Naive thymus-derived CD4-positive, alpha-beta T cell (primary cell): ENCODE data around the gene CD6. TPM values are rescaled to one million over a fixed set of nuclear protein-coding genes. Genes with fewer than 3 reads are reported as not detected.

Experiments
- ATAC-seq: fragments of 150-1000 bp; cut with Tn5 transposase; 2 replicates; pipeline ENCODE4 v1.10.0; 2021; ENCODE audit warnings: mild to moderate bottlenecking, moderate library complexity
- CTCF ChIA-PET: fragments of 350-600 bp; sonication (Branson Sonifier 250); formaldehyde crosslinking; loops from one replicate; lab custom pipeline; 2021; ENCODE audit warnings: antibody characterized with exemption; lab: Charles Lee
- POLR2A ChIA-PET: fragments of 350-600 bp; sonication (Branson Sonifier 250); formaldehyde crosslinking; loops from one replicate; lab custom pipeline; 2021; ENCODE audit warnings: antibody characterized with exemption, inconsistent platforms; lab: Charles Lee
- DNase-seq, 9 donors: peaks; one replicate each; pipeline versions ENCODE4 v3.0.0 to v3.0.0-alpha.2; 2020 to 2022; ENCODE audit warnings: mixed read lengths in 1 of 9
- H3K27ac ChIP-seq: one replicate; pipeline ENCODE4 v1.7.0; 2013; ENCODE audit warnings: mild to moderate bottlenecking, low read depth, low read length, moderate library complexity
- H3K27me3 ChIP-seq, 2 donors: one replicate each; pipeline ENCODE4 v1.7.0; 2013; ENCODE audit warnings: low read length in 2 of 2, mild to moderate bottlenecking in 2 of 2, moderate library complexity in 2 of 2; ENCODE audit not compliant: control insufficient read depth in 2 of 2, insufficient read depth in 2 of 2
- H3K36me3 ChIP-seq, 3 experiments: 1 replicate in 2 of 3; 2 replicates in 1 of 3; pipeline ENCODE4 v1.7.0; 2013; ENCODE audit warnings: low read length in 3 of 3, mild to moderate bottlenecking in 3 of 3, moderate library complexity in 1 of 3; ENCODE audit not compliant: insufficient read depth in 3 of 3, control insufficient read depth in 2 of 3
- H3K4me1 ChIP-seq, 2 donors: one replicate each; pipeline ENCODE4 v1.7.0; 2013; ENCODE audit warnings: low read length in 2 of 2, mild to moderate bottlenecking in 2 of 2, moderate library complexity in 1 of 2; ENCODE audit not compliant: control insufficient read depth in 2 of 2, insufficient read depth in 2 of 2
- H3K4me3 ChIP-seq: 2 replicates; pipeline ENCODE4 v1.7.0; 2013; ENCODE audit warnings: mild to moderate bottlenecking, low read length
- H3K9me3 ChIP-seq, 3 experiments: 1 replicate in 2 of 3; 2 replicates in 1 of 3; pipeline ENCODE4 v1.7.0; 2013; ENCODE audit warnings: low read length in 3 of 3; ENCODE audit not compliant: control insufficient read depth in 2 of 3
- H3K27ac Mint-ChIP-seq, 9 donors: one replicate each; pipeline ENCODE4 v1.8.0; 2020 to 2022; ENCODE audit warnings: mixed read lengths in 9 of 9, mild to moderate bottlenecking in 8 of 9, moderate library complexity in 5 of 9, inconsistent platforms in 2 of 9
- H3K27me3 Mint-ChIP-seq, 5 donors: one replicate each; pipeline ENCODE4 v1.8.0; 2021 to 2022; ENCODE audit warnings: mixed read lengths in 5 of 5, mild to moderate bottlenecking in 1 of 5
- H3K36me3 Mint-ChIP-seq, 5 donors: one replicate each; pipeline ENCODE4 v1.8.0; 2020 to 2022; ENCODE audit warnings: mixed read lengths in 5 of 5, mild to moderate bottlenecking in 3 of 5, inconsistent platforms in 1 of 5
- H3K4me1 Mint-ChIP-seq, 7 donors: one replicate each; pipeline ENCODE4 v1.8.0; 2020 to 2022; ENCODE audit warnings: mixed read lengths in 7 of 7, mild to moderate bottlenecking in 3 of 7, inconsistent platforms in 1 of 7
- H3K4me3 Mint-ChIP-seq, 10 donors: one replicate each; pipeline ENCODE4 v1.8.0; 2020 to 2022; ENCODE audit warnings: mild to moderate bottlenecking in 10 of 10, mixed read lengths in 10 of 10, moderate library complexity in 6 of 10, inconsistent platforms in 2 of 10
- H3K9me3 Mint-ChIP-seq, 11 donors: one replicate each; pipeline ENCODE4 v1.8.0; 2020 to 2022; ENCODE audit warnings: mixed read lengths in 11 of 11, mild to moderate bottlenecking in 4 of 11, inconsistent platforms in 1 of 11, moderate library complexity in 1 of 11
- intact Hi-C, 2 donors: fragments of 100-400 bp; cut with micrococcal nuclease; formaldehyde crosslinking; loops; one replicate each; pipeline ENCODE4 v1.15.1; 2023
- polyA plus RNA-seq, 2 donors: library from polyadenylated mRNA; unstranded; fragments of 300-500 nt; fragmentation: Illumina TruSeq; gene quantifications; one replicate each; pipeline ENCODE4 v1.2.3, GENCODE V29; 2021
- total RNA-seq, 6 experiments: library from RNA in 5 of 6; stranded (reverse) in 5 of 6; gene quantifications; 1 replicate in 5 of 6; 2 replicates in 1 of 6; pipeline ENCODE4 v1.2.3 and lab custom pipeline; 2021 to 2026

The CD6 gene
- total and polyA plus RNA-seq, 7 experiments from 2014 or later = 195 to 653 (median 416) TPM

DNA sequence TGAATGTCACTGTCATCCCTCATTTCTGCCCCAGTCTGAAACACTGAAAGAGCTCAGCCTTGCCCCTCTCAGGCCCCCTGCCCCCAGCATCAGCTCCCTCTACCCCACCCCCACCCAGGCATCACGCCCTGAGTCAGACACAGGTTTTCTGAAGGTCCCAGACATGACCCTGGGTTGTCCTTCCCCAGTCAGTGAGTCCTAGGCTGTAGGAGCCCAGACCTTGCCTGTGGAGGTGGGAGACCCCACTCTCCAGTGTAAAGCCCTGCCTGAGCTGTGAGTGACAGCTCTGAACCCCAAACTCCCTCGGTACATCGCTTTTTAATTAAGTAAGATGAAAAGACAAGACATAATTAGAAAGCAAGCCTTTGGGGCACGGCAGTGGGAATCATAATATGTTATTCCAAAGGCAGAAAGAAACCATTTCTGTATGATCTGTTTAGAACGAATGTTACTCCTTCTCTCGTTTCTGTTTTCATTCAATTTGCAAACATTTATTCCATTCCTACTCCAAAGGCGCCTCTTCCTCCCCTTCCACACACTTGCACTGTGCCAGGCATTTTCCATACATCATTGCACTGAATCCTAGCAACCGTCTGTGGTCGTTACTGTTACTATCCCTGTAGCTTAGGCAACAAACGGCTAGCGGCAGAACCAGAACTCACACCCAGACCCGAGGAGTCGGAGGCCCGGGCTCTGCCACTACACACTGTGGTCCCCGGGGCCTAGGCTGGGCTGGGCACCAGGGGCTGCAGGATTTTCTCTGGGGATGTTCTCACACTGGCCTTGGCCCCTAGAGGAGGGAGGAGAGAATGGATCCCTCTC lies 63.4 kb downstream of the CD6 start:
- no peaks in the 10 kb centered on the region for H3K27me3 Mint-ChIP-seq
- Histone ChIP-seq H3K9me3 (no peaks in the 10 kb centered on the region), H3K4me1 (peaks cover 0 to 52% of the 10 kb centered on the region in 2 donors), H3K36me3 (no peaks in the 10 kb centered on the region), H3K4me3 (no peak overlapping the region), H3K27me3 (no peaks in the 10 kb centered on the region), H3K27ac (peak overlapping the region; percentile 42)
- peaks cover 39 to 87% (median 81%) of the 10 kb centered on the region in 7 donors for H3K4me1 Mint-ChIP-seq
- no peaks in the 10 kb centered on the region for H3K9me3 Mint-ChIP-seq
- DNase-seq = no peak
- peak overlapping the region; percentile 64 to 96 (median 92) for H3K27ac Mint-ChIP-seq
- ChIA-PET POLR2A (interaction anchor here (0.5 to 2.2 kb wide), 16 partner anchors 9 to 76 kb away, joined by 3 to 5 read pairs (median 4); no protein-coding TSS in a partner anchor), CTCF (interaction anchor here (0.5 to 0.8 kb wide), 2 partner anchors 31 to 52 kb away, joined by 3 read pairs; no protein-coding TSS in a partner anchor)
- ATAC-seq = no peak
- intact Hi-C loops = no loop called here
- peaks cover 0 to 42% (median 0%) of the 10 kb centered on the region in 5 donors for H3K36me3 Mint-ChIP-seq
- H3K4me3 Mint-ChIP-seq = peak overlapping the region; percentile 38 to 82 (median 67)

DNA sequence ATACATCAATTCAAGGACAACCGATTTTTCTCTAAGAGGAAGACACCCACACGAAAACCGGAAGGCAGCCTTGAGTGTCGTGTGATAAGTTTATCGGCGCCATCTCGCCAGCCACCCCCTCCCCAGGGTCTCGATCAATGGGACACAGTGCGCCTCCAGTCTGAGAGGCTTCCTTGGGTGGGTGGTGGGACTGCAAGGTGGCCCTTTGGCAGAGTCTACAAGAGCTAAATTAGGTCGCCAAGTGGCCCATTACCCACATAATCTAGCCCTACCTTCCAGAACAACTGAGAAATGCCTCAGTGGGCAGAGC lies 64.0 kb downstream of the CD6 start:
- intact Hi-C loops = no loop called here
- ChIA-PET POLR2A (interaction anchor here (0.9 to 2.2 kb wide), 12 partner anchors 8 to 63 kb away, joined by 3 to 6 read pairs (median 4); no protein-coding TSS in a partner anchor), CTCF (interaction anchor here (0.7 to 0.8 kb wide), 3 partner anchors 12 to 54 kb away, joined by 3 read pairs; no protein-coding TSS in a partner anchor)
- H3K4me1 Mint-ChIP-seq = peaks cover 42 to 87% (median 81%) of the 10 kb centered on the region in 7 donors
- Histone ChIP-seq H3K9me3 (no peaks in the 10 kb centered on the region), H3K27ac (peak overlapping the region; percentile 42), H3K36me3 (no peaks in the 10 kb centered on the region), H3K4me3 (peak overlapping the region; percentile 23), H3K4me1 (peaks cover 0 to 57% of the 10 kb centered on the region in 2 donors), H3K27me3 (no peaks in the 10 kb centered on the region)
- peaks cover 0 to 43% (median 0%) of the 10 kb centered on the region in 5 donors for H3K36me3 Mint-ChIP-seq
- H3K4me3 Mint-ChIP-seq = peak overlapping the region; percentile 38 to 82 (median 67)
- no peaks in the 10 kb centered on the region for H3K9me3 Mint-ChIP-seq
- no peaks in the 10 kb centered on the region for H3K27me3 Mint-ChIP-seq
- ATAC-seq (peak; percentile 48), DNase-seq (no peak)
- peak overlapping the region; percentile 64 to 96 (median 92) for H3K27ac Mint-ChIP-seq

DNA sequence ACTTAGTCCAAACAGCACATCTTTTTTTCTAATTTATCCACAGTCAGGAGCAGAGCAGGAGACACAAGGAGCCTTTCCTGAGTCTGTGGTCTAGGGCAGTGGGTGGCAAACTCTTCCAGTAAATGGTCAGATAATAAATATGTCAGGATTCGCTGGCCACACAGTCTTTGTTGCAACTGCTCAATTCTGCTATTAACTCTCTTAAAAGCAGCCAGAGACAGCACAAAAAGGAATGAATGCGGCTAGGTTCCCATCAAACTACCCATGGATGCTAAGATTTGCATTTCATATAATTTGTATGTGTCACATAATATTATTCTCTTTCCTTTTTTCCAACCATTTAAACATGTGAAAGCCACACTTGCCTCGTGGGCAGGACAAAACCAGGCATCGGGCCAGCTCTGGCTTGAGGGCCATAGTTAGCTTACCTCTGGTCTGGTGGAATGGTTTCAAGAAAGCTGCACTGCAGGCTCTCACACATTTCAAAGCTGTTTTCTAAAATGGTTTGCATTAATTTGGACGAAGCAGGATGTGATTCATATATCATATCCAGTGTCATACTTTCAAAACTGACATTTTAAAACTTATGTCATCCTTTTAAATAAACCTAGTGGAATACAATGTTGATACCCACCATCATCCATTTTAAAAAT lies 66.1 kb downstream of the CD6 start:
- H3K4me3 Mint-ChIP-seq = peak overlapping the region in 5 of 10 donors; percentile 36 to 75 (median 51)
- H3K9me3 ChIP-seq = no peaks in the 10 kb centered on the region
- no peak overlapping the region for H3K4me3 ChIP-seq
- no peaks in the 10 kb centered on the region for H3K27me3 ChIP-seq
- H3K9me3 Mint-ChIP-seq = peaks cover 0 to 1% (median 0%) of the 10 kb centered on the region in 11 donors
- intact Hi-C loops = no loop called here
- no peak overlapping the region for H3K27ac ChIP-seq
- ChIA-PET CTCF (no interaction called here), POLR2A (interaction anchor here (0.9 to 1.6 kb wide), 5 partner anchors 9 to 61 kb away, joined by 3 to 6 read pairs (median 5); no protein-coding TSS in a partner anchor)
- no peak for ATAC-seq
- no peaks in the 10 kb centered on the region for H3K36me3 ChIP-seq
- DNase-seq = no peak
- H3K4me1 Mint-ChIP-seq = peaks cover 45 to 90% (median 80%) of the 10 kb centered on the region in 7 donors
- H3K27ac Mint-ChIP-seq = peak overlapping the region; percentile 65 to 93 (median 84)
- peaks cover 16 to 70% of the 10 kb centered on the region in 2 donors for H3K4me1 ChIP-seq
- H3K27me3 Mint-ChIP-seq = no peaks in the 10 kb centered on the region
- H3K36me3 Mint-ChIP-seq = peaks cover 0 to 35% (median 0%) of the 10 kb centered on the region in 5 donors

DNA sequence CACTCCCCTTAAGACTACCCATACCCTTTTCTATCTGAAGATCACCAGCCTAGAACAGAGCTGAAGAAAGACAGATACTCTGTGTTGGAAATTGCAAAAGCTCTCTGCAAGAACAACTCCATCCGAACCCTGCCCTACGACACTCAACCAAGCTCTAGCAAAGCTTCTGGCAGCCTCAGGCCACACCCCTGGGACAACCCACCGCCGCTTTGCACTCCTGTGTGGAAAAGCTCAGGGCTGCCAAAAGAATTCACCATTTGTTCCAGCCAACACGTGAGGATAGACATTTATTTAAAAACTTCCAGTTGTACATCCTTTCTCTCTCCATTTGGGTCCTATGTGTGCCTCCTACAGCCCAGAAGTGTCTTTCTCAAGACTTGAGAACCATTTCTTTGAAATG lies 68.4 kb downstream of the CD6 start:
- DNase-seq (no peak), ATAC-seq (no peak)
- intact Hi-C loops = no loop called here
- POLR2A ChIA-PET = interaction anchor here (0.6 to 7.4 kb wide), 13 partner anchors 9 to 72 kb away, joined by 3 to 222 read pairs (median 4); no protein-coding TSS in a partner anchor
- Histone ChIP-seq H3K9me3 (no peaks in the 10 kb centered on the region), H3K27ac (peak overlapping the region; percentile 81), H3K4me3 (no peak overlapping the region), H3K36me3 (no peaks in the 10 kb centered on the region), H3K4me1 (peaks cover 22 to 68% of the 10 kb centered on the region in 2 donors), H3K27me3 (no peaks in the 10 kb centered on the region)
- H3K27me3 Mint-ChIP-seq = no peaks in the 10 kb centered on the region
- peak overlapping the region; percentile 91 to 100 (median 97) for H3K27ac Mint-ChIP-seq
- peak overlapping the region in 7 of 10 donors; percentile 2 to 60 (median 47) for H3K4me3 Mint-ChIP-seq
- peaks cover 47 to 75% (median 66%) of the 10 kb centered on the region in 7 donors for H3K4me1 Mint-ChIP-seq
- H3K9me3 Mint-ChIP-seq = peaks cover 0 to 5% (median 0%) of the 10 kb centered on the region in 11 donors
- CTCF ChIA-PET = interaction anchor here (0.6 to 4.1 kb wide), 6 partner anchors 12 to 132 kb away, joined by 3 to 31 read pairs (median 3); no protein-coding TSS in a partner anchor
- peaks cover 0 to 25% (median 0%) of the 10 kb centered on the region in 5 donors for H3K36me3 Mint-ChIP-seq

DNA sequence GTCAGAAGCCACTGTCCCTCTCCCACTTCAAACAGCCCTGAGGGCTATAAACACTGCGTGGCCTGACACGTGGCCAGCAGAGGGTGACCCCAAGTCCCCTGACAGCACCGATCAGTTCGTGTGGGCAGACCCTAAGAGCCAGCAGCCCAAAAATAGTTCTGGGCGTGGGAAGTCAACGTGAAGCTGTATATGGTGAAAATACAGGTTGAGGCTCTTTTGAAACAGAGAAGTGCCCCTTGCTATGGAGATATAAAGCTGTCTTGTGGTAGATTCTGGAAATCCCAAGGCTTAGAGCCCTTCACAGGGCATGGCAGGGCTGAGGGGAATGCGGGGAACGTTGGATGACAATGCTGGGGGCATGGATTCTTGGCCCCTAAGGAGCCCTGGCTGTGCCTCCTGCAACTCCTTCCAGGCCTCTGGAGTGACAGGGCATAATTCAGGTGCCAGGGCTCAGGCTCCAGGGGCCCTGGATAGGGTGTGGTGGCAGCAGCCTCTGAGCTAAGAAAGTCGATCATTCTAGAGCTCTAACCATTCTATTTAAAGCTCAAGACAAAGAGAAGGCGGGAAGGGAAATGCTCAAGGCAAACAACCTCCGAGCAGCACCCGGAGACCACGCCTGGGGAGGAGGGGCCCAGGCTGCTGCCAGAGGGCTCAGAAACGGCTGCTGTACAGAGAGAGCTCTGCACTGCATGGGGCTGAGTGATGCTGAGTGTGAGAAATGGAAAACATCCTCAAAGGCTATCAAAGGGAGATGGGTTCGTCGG lies 70.5 kb downstream of the CD6 start:
- Histone ChIP-seq H3K27me3 (no peaks in the 10 kb centered on the region), H3K27ac (peak overlapping the region; percentile 81), H3K36me3 (no peaks in the 10 kb centered on the region), H3K4me3 (peak overlapping the region; percentile 20), H3K9me3 (no peaks in the 10 kb centered on the region), H3K4me1 (peaks cover 22 to 49% of the 10 kb centered on the region in 2 donors)
- DNase-seq (peak; percentile 60 to 97 (median 96)), ATAC-seq (peak; percentile 98)
- POLR2A ChIA-PET = interaction anchor here (0.6 to 7.4 kb wide), 33 partner anchors 9 to 1799 kb away, joined by 3 to 222 read pairs (median 7); partner anchors contain the start of gene CD5
- peaks cover 0 to 5% (median 0%) of the 10 kb centered on the region in 11 donors for H3K9me3 Mint-ChIP-seq
- intact Hi-C loops = loop anchor here (1.0 to 2.0 kb wide), 11 partner anchors 16 to 136 kb away; partner anchors contain the start of genes CD6 (in 2 of the 2), CD5 (in 1 of the 2) and PRPF19 (in 1 of the 2)
- CTCF ChIA-PET = interaction anchor here (0.6 to 4.5 kb wide), 25 partner anchors 10 to 350 kb away, joined by 3 to 31 read pairs (median 5); partner anchors contain the start of genes CD5 and TMEM216
- H3K27ac Mint-ChIP-seq = peak overlapping the region; percentile 96 to 100 (median 98)
- no peaks in the 10 kb centered on the region for H3K27me3 Mint-ChIP-seq
- peaks cover 0 to 24% (median 0%) of the 10 kb centered on the region in 5 donors for H3K36me3 Mint-ChIP-seq
- H3K4me1 Mint-ChIP-seq = peaks cover 40 to 70% (median 59%) of the 10 kb centered on the region in 7 donors
- peak overlapping the region; percentile 70 to 85 (median 76) for H3K4me3 Mint-ChIP-seq
